Gastroesophageal sphincter (tissue), 4 donors: Measurements from ENCODE around the gene STAC3. TPM values are rescaled to one million over a fixed set of nuclear protein-coding genes. Genes with fewer than 3 reads are reported as not detected.

Experiments used
- ATAC-seq: fragments of 150-250 bp; one replicate; pipeline ENCODE4 v1.9.1; 2016; ENCODE audit warnings: mild to moderate bottlenecking, moderate library complexity
- H3K27ac ChIP-seq, 4 donors: fragments of 200-600 bp; sonication (generic) in 3 of 4; 1 replicate in 3 of 4; 2 replicates in 1 of 4; pipeline ENCODE4 v1.5.1; 2016 to 2019
- H3K27me3 ChIP-seq: fragments of 200-600 bp; sonication (generic); one replicate; pipeline ENCODE4 v1.5.1; 2019
- H3K36me3 ChIP-seq, 2 donors: fragments of 200-600 bp; sonication (generic); one replicate each; pipeline ENCODE4 v1.5.1; 2019; ENCODE audit warnings: control low read depth in 1 of 2
- H3K4me1 ChIP-seq, 3 donors: fragments of 200-600 bp; sonication (generic); 1 replicate in 2 of 3; 2 replicates in 1 of 3; pipeline ENCODE4 v1.5.1; 2016 to 2019; ENCODE audit warnings: control low read depth in 2 of 3
- H3K4me3 ChIP-seq, 2 donors: fragments of 200-600 bp; sonication (generic); one replicate each; pipeline ENCODE4 v1.5.1; 2019; ENCODE audit warnings: mild to moderate bottlenecking in 1 of 2, moderate library complexity in 1 of 2
- H3K9me3 ChIP-seq, 3 donors: fragments of 200-600 bp; sonication (generic); one replicate each; pipeline ENCODE4 v1.5.1; 2017 to 2019; ENCODE audit warnings: control low read depth in 2 of 3
- EP300 ChIP-seq: sonication (generic); formaldehyde crosslinking; IDR thresholded peaks from one replicate; pipeline ENCODE4 v1.6.1; 2017; ENCODE audit warnings: antibody characterized with exemption, mild to moderate bottlenecking
- POLR2A ChIP-seq, 2 donors: fragments of 450-650 bp; IDR thresholded peaks; one replicate each; pipeline ENCODE4 v1.6.1; 2017; ENCODE audit warnings: antibody characterized with exemption in 2 of 2, mild to moderate bottlenecking in 2 of 2, moderate library complexity in 1 of 2
- POLR2AphosphoS5 ChIP-seq: sonication (generic); formaldehyde crosslinking; IDR thresholded peaks from one replicate; pipeline ENCODE4 v1.6.1; 2017; ENCODE audit warnings: antibody characterized with exemption
- WGBS, 2 donors: methylation state at CpG; one replicate each; pipeline ENCODE4 v1.1.5; 2018; ENCODE audit warnings: low coverage in 1 of 2; 5-methylcytosine and 5-hydroxymethylcytosine counted together
- total RNA-seq, 4 donors: library from RNA; depleted of rRNA; stranded (reverse); fragments of >200 nt; gene quantifications; one replicate each; pipeline ENCODE4 v1.1.0, GENCODE V29; 2016
- TF ChIP-seq, protein P1 (sequence below), 4 experiments: fragments of 200-600 bp in 2 of 4; fragments of 450-650 bp in 2 of 4; sonication (generic) in 1 of 4; IDR thresholded peaks; one replicate each; pipeline ENCODE4 v1.5.1; 2017 to 2019; ENCODE audit warnings: antibody characterized with exemption in 4 of 4, mild to moderate bottlenecking in 2 of 4, moderate library complexity in 2 of 4

The STAC3 gene
- total RNA-seq, 4 donors from 2014 or later = 0.32 to 0.94 (median 0.35) TPM; not detected in 1

DNA sequence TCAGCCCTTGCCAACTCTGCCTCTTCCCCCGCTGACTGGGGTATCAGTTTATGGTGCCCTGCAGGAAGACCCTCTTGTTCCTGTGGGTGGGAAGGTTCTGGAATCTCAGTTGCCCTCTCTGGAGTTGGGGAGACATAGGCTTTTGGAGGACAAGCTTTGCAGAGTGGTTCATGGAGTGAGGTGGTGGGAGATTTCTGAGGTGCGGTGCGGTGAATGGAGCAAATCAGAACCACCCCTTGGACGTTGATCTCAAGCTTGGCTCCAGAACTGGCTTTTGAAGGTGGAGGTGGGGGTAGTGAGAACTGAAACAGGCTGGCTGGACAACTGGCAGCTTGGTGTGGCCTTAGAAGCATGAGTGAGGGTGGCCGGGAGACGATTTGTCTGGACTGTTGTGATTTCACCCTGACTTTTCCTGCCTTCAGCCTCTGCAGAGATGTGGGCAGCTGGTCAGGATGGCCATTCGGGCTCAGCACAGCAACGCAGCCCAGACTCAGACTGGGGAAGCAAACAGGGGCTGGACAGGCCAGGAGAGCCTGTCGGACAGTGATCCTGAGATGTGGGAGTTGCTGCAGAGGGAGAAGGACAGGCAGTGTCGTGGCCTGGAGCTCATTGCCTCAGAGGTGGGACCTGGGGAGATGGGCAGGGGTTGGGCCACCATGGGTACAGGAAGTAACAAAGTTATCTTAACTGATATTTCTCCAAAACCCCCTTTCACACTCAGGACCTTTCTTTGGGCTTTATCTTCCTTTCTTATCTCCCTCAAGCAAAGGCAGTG lies 20.4 kb downstream of the STAC3 start:
- Histone ChIP-seq H3K27ac (peak overlapping the region in 2 of 4 donors; percentile 74 to 77), H3K36me3 (peaks cover 0 to 47% of the 10 kb centered on the region in 2 donors), H3K9me3 (no peaks in the 10 kb centered on the region), H3K4me3 (peak overlapping the region; percentile 61 to 70), H3K27me3 (peaks cover 43% of the 10 kb centered on the region), H3K4me1 (peaks cover 0 to 53% (median 14%) of the 10 kb centered on the region in 3 donors)
- ATAC-seq = no peak
- TF ChIP-seq, protein P1, sequence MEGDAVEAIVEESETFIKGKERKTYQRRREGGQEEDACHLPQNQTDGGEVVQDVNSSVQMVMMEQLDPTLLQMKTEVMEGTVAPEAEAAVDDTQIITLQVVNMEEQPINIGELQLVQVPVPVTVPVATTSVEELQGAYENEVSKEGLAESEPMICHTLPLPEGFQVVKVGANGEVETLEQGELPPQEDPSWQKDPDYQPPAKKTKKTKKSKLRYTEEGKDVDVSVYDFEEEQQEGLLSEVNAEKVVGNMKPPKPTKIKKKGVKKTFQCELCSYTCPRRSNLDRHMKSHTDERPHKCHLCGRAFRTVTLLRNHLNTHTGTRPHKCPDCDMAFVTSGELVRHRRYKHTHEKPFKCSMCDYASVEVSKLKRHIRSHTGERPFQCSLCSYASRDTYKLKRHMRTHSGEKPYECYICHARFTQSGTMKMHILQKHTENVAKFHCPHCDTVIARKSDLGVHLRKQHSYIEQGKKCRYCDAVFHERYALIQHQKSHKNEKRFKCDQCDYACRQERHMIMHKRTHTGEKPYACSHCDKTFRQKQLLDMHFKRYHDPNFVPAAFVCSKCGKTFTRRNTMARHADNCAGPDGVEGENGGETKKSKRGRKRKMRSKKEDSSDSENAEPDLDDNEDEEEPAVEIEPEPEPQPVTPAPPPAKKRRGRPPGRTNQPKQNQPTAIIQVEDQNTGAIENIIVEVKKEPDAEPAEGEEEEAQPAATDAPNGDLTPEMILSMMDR (IDR thresholded peaks at IDR 0.05) = no peak
- TF ChIP-seq POLR2AphosphoS5 (no peak), EP300 (no peak)
- WGBS, 2 donors = 59% methylated on average over 3 of the region's 10 CpGs; no CpG with 5 or more reads in 1 of the 2 donors

DNA sequence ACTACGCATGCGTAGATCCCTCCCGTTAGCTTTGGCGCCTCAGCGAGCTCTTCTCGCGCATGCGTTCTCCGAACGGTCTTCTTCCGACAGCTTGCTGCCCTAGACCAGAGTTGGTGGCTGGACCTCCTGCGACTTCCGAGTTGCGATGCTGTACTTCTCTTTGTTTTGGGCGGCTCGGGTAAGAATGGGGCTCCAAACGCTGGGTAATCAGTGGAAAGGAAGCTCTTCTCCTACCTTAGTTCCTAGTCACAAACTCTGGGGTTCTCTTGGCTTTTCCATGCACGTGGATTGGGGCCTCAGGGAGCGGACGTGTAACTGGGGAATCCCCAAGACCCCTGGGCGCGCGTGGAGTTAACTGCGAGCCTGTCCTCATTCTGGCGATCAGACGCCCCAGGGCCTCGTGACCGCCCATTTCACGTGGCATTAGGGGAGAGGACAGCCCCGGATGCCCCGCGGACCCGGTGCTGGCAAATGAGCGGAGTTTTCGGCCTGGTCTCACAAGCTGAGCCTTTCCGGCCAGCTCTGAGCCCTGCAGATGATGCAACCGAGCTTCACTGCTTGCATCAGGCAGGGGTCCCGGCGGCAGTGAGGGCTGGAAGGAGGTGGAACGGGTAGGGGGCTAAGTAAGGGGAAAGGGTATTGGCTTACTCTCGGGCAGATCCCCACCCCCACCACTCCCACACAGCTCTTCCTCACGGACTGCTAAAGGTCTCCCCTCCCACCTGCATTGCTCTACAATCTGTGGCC lies 21.2 kb downstream of the STAC3 start, which contains the start of gene SHMT2:
Gene SHMT2, plus strand, starts transcription at position 78 of the 747 bp plus-strand sequence. Its CDS starts 68 bp downstream, at position 146.
- peak; percentile 84 for ATAC-seq
- 1% methylated on average over 19 of the region's 42 CpGs; no CpG with 5 or more reads in 1 of the 2 donors for WGBS, 2 donors

DNA sequence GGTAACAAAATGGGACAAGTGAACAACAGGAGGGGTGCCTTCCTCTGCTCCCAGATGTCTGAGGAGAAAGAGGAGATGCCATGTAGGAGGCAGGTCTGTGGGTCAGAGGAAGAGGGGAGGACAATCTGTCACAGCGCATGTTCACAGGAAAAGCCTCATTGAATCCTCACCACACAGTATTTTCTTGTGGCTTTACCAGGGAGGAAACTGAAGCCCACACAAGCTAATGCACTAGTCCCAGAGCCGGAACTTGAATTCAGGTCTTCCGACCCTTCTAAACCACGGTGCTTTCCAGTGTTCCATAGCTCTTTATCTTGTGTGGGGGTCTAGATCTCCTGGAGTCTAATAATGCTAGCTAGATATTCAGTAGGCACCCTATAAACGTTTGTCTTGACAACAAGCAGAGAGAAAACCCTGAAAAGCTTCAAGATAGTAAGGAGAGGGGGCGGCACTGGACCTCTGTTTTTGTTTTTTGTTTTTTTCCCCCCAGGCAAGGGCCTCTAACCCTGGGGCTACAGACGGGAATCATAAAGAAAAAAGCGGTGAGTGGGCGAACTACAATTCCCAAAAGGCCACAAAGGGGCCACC lies 21.8 kb downstream of the STAC3 start:
- Histone ChIP-seq H3K36me3 (peaks cover 0 to 32% of the 10 kb centered on the region in 2 donors), H3K27me3 (peaks cover 44% of the 10 kb centered on the region), H3K27ac (peak overlapping the region in 2 of 4 donors; percentile 74 to 77), H3K9me3 (no peaks in the 10 kb centered on the region), H3K4me1 (peaks cover 0 to 52% (median 14%) of the 10 kb centered on the region in 3 donors), H3K4me3 (peak overlapping the region; percentile 61 to 70)
- TF ChIP-seq, protein P1 (IDR thresholded peaks at IDR 0.05) = peak in 2 of 4 experiments; percentile 37 to 43
- no peak for TF ChIP-seq EP300
- WGBS, 2 donors = 8 to 67% methylated on average over 1 to 9 of the region's 9 CpGs
- no peak for ATAC-seq

More for the DNA sequence above, 21.2 kb downstream of the STAC3 start, which contains the start of gene SHMT2:
- Histone ChIP-seq H3K4me1 (peaks cover 0 to 53% (median 14%) of the 10 kb centered on the region in 3 donors), H3K36me3 (peaks cover 0 to 39% of the 10 kb centered on the region in 2 donors), H3K4me3 (peak within 1 kb of the TSS; percentile 61 to 70), H3K27ac (peak within 1 kb of the TSS in 3 of 4 donors; percentile 53 to 77 (median 74)), H3K27me3 (peaks cover 43% of the 10 kb centered on the region), H3K9me3 (no peaks in the 10 kb centered on the region)
- TF ChIP-seq EP300 (no peak), POLR2A (IDR thresholded peaks at IDR 0.05) (peak in 1 of 2 donors; percentile 24), POLR2AphosphoS5 (peak; percentile 14)
- TF ChIP-seq, protein P1 (IDR thresholded peaks at IDR 0.05) = peak in 1 of 4 experiments; percentile 42

DNA sequence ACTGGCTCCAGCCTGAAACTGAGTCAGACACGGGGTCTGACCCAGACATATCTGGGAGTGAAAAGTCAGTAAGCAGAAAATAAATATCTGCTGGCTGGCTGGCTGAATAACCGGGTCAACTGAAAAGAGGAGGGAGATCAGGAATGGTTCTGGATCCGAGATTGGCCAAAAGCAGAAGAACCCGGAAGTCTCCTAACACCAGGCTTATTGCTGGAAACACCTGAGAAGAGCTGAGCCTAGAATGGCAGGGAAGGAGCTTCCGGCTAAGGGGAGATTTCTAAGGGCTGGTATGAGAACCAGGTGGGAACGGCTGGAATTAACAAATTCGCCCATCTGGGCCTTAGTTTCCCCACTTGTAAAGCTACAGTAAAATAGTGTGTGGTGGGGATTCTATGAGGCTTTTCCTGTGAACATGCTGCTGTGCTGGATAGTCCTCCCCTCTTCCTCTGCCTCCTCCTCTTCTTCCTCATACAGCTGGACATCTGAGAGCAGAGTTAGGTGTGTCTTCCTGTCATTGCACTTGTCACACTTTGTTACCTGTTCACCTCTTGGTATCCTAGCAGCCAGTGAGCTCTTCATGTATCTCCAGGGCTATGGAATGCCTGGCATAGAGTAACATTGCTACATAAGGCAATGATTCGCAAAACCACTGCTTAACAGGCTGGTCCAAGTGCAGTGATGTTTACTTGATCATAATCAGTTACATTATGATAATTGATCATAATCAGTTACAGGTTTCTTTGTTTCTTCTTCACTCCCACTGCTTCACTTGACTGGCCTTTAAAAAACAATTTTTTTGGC lies 23.5 kb downstream of the STAC3 start:
- no peak overlapping the region for H3K4me3 ChIP-seq
- peaks cover 0 to 16% of the 10 kb centered on the region in 2 donors for H3K36me3 ChIP-seq
- ATAC-seq = no peak
- H3K4me1 ChIP-seq = peaks cover 0 to 52% (median 14%) of the 10 kb centered on the region in 3 donors
- peaks cover 51% of the 10 kb centered on the region for H3K27me3 ChIP-seq
- 71 to 77% methylated on average over 5 to 6 of the region's 8 CpGs for WGBS, 2 donors
- no peak for TF ChIP-seq EP300
- TF ChIP-seq POLR2A (IDR thresholded peaks at IDR 0.05) = no peak
- no peak for TF ChIP-seq POLR2AphosphoS5
- TF ChIP-seq, protein P1 (IDR thresholded peaks at IDR 0.05) = no peak
- H3K27ac ChIP-seq = no peak overlapping the region
- no peaks in the 10 kb centered on the region for H3K9me3 ChIP-seq
